GM21825 (cell line): ENCODE data around the gene TBC1D1.
A peak's percentile ranks its signal among the peaks of the same experiment; 100 is the strongest.

ENCODE experiments used
- ATAC-seq: cut with Tn5 transposase; IDR thresholded peaks from one replicate; pipeline ENCODE4 v1.9.1; 2021; ENCODE audit warnings: mild to moderate bottlenecking, moderate library complexity; ENCODE audit not compliant: unreplicated experiment

The TBC1D1 gene

GRCh38 chr4:37989398-37990260, 98.7 kb downstream of the TBC1D1 start:
- no peak for ATAC-seq

DNA sequence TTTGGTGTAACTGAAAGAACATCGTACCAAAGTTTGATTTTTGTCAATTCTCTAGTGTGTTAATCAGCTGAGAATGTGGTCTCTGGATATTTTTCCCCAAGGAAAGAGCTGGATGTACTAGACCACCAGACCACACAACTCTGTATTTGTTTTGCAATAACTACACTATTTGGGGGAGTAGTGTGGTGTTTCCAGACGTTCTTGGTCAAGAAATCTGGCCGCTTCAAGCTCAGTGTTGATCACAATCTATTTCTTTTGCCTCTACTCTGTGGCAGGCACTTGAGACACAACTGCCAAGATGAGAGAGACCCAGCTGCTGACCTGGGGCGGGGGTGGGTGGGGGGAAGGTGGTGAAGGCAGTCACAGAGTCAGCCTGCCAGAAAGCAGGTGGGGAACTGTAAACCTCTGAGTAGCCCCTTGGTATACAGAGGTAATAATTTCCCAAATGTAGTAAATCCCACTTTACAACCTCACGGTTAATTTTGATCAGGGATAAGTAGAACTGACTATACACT, 99.9 kb downstream of the TBC1D1 start:
- no peak for ATAC-seq

DNA sequence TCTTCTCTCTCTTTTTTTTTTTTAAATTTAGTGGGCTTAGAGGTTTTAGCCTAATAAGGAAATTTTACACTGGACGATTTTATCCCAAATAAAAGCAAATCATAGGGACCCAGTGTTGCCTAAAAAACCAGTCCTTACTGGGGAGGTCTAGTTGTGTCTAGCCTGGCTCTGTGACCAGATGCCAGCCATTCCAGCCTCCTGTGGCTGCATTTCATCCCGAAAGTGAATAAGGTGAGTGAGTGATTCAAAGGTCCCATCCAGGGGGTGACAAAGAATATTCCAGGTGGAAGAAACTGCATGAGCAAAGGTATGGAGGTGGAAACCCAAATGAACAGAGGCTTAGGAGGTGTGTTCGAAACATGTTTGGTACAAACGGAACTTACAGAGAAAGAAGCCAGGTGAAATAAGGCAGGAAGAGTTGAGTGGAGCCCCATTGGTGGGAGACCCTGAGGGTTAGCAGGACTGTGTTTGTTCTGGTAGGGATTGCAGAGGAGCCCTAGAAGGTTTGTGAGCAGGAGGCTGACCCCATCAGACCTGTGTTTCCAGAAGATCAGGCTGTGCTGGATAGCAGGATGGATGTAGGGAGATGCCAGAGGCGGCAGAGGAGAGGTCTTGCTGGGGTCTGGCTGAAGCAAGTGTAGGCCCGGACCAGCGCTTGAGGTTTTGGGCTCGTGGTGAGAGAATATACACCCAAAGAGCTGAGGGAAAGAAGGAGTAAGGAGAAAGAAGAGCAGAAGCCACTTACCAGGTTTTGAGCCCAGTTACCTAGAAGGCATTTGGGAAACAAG, 100.9 kb downstream of the TBC1D1 start:
- ATAC-seq, result no peak

- no peak for ATAC-seq
These were observed 102.9 kb downstream of the TBC1D1 start for GRCh38 chr4:37993806-37994205.

DNA sequence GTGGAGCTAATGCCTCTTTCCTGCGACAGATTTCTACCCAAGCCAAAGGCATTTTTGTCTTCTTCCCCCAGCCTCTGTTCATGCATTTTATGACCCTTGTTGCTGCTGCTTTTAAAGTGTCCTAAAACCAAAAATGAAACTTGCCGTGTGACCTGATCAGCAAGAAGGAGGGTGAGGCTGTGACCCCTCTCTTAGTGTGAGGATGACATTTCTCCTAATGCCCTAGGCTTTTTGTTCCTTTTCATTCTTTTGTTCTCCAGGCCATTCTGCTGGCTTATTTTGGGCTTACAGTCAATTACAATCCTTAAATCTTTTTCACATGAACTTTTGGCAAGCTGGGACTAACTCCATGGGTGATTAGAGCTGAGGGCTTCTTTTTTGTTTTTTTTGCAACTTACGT, 103.7 kb downstream of the TBC1D1 start:
- ATAC-seq, result peak; percentile 62

- ATAC-seq, result no peak
These were observed 104.5 kb downstream of the TBC1D1 start for GRCh38 chr4:37995299-37995821.

DNA sequence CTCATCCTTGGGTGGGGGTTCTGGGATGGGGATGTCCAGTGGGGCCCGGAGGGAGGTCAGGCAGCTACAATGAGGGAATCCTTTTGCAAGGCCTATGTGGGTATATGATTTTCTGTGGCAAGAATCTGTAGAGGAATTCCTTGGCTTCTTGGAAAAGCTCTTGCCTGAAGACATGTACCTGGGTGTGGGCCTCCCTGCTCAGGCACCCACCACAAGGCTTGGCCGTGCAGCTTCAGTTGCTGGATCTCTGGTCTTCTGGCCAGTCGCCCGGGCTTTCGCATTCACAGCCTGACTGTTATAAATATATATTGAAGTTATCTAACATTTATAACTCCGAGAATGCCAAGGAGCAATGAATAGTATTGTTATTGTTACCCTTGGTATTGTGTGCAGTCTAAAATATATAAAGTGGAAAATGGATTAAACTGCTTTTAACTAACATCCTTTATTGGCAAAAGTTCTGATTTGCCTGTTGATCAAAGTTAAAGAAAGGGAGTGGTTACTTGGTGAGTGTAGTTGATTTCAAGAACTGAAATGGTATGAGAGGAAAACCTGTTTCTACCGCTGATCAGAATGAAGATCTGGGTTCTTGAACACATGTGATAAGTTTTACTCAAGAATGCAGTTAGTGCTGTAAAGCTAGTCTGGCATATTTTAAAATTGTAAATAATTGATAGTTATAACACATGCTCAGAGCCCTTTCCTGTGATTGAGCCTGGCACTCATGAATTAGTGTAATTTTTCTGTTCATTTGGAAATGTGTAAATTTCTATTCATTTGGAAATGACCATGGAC, 105.3 kb downstream of the TBC1D1 start:
- ATAC-seq, result no peak

DNA sequence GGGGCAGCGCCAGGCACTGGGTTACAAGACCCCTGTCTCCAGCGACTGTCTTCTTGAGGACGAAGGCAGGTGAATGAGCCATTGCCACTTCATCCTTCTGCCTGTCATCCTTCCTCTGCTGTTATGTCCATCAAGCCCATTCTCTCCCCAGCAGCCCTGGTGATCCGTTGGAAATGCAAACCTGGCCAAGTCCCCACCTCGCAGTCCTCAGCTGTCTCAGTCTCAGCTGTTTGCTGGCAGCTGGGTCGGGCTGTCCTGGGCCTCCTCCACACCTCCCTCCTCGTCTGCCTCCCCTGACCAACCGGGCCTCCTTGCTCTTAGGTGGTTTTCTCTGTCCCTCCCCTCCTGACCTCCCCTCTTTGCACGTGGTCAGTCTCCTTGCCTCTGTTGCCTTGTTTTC, 107.3 kb downstream of the TBC1D1 start:
- no peak for ATAC-seq

DNA sequence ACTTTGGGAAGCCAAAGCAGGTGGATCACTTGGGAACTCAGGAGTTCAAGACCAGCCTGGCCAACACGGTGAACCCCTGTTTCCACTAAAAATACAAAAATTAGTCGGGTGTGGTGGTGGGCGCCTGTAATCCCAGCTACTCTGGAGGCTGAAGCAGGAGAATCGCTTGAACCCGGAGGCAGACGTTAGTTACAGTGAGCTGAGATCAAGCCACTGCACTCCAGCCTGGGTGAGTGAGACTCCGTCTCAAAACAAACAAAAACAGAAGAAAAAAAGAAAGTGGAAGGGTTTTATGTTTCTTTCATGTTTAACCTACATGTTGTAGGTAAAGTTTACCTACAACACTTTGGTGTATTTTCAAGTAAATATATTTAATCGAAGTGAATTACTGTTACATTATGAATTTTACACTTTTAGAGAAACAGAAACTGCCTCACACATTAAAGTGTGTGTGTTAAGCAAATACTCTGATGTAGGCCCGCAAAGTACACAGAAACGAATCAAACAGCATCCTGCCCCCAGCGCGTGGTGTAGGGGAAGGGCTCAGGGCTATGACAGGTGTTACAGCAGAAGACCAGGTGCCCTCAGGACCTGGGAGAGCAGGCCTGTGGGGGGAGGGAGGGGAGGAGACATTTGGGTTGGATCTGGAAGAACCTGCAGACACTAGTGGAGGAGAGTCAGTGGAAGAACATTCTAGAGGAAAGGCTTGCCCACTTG, 108.3 kb downstream of the TBC1D1 start:
- ATAC-seq, result no peak

DNA sequence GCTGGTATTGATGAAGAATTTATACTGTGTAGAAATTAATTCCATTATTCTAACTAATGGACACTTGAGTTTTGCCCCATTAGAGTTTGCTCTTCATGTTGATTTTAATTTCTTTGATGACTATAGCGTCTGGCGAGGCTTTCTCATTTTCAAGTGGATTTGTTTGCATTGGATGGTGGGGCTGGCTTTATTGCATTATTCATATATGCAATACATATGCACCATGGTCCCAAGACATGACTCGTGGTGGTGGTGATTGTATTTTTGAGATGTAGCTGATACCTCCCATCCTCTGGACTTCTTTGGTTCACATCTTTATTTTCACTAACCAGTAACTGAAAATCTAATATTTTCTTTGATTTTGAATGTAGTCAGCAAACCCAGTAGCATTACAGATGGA, 109.1 kb downstream of the TBC1D1 start:
- ATAC-seq, result no peak

GRCh38 chr4:38001927-38002326, 111.0 kb downstream of the TBC1D1 start:
- ATAC-seq, result no peak

GRCh38 chr4:38002451-38003071, 111.7 kb downstream of the TBC1D1 start:
- ATAC-seq, result no peak

GRCh38 chr4:38003102-38003501, 112.2 kb downstream of the TBC1D1 start:
- ATAC-seq, result no peak

- no peak for ATAC-seq
These were observed 112.7 kb downstream of the TBC1D1 start for GRCh38 chr4:38003628-38004027.

DNA sequence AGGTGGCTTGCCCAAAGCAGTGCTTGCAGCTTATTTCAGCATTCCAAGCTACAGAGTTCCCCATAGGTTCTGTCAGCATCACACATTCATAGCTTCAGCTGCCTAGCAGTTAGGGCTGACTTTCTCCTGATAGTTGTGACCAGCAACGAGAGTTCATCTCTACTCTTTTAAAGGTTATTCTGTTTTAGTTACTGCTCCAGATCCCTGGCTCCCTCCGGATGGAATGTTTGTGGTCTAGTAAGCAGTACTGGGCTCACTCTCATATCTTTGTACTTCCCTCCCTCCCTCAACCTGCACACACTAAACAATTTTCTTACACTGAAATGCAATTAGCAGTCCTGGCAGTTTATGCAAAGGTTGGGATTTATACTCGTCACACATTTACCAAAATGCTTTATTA, 113.2 kb downstream of the TBC1D1 start:
- no peak for ATAC-seq

DNA sequence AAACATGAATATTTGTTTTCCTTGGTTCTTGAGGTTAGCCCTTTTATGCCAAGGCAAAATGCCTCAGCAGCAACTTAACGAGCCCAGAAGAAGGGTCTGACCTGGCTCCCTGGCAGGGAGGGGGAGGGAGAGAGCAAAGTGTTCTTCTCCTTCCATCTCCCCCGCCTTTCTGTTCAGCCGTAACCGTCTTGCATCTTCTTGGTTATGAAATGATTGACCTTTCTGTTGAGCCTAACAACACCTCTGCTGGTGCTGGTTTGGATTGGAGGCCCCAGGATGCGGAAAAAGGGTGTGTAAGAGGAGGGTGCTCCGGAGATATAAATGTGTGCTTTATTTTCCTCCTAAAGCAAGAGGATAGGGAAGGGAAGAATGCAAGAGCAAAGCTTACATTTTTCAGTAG, 114.0 kb downstream of the TBC1D1 start:
- no peak for ATAC-seq

DNA sequence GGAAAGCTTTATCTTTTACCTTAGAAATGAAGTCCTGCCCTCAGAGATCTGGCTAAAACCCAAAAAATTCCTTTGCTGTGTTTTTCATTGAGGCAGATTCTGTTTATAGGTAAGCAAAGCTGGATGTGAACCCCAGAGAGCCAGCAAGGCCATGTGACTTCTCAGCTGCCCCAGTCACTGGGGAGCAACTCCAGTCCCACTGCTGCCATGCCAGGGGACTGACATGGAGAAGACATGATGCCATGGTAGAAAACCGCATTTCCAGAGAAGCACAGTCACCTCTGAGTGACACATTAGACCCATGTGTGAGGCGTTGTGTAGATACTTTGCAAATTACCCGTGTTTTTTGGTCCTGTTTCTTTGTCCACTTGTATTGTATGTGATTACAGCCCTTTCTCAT, 114.8 kb downstream of the TBC1D1 start:
- ATAC-seq, result no peak

DNA sequence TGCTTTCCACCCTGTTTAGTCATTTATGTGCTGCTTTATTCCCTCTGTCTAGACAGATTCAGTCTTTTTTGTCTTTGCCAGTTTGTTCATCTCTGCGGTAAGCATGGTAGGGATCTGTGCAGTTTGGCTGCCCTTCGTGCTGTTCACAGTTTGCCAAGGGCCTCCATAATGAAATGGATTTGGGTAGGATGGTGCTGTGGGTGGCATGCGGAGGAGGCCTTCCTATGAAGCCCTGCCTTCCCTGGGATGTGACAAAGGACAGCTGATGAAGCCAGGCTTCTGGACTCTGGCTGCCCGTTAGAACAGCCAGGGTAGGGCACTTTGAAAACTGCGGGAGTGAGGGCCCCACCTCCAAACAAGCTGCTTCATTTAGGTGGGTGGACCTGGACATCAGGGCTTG, 116.8 kb downstream of the TBC1D1 start:
- no peak for ATAC-seq

DNA sequence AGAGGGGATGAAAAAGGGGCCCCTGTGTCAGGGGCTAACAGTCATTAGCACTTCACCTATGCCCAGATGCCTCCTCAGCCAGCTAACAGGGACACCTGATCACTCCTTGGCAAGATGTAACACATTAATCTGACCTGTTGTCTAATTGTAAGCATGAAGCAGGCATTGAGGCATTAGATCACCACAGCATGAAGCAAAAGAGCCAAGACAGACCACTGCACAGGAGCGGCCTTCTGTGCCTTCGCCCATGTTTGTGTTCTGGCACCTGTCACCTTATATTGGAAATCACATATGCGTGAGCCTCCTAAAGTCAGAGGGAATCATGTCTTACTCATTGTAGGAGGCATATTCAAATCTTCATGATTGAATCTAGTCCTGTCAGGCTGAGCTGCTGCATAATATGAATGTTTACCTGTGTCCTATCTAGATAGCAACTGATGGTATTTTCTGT, 117.7 kb downstream of the TBC1D1 start:
- ATAC-seq, result no peak

DNA sequence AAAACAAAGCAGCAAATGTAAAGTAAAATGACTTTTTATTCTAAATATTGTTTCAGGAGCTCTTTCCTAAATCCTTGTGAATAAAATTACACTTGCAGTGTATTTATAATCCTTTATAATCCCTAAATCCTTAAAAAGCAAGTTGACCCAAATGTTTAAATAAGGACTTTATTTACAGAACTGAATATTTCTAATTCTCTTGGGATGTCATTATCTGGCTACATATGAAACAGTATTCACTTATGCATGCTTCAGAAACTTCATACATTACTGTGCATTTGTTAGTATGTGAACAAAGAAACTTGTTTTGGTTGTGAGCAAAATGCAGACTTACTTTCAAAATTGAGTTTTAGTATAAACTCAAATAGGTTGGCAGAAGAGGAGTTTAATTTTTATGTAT, 118.5 kb downstream of the TBC1D1 start:
- ATAC-seq, result no peak
